HG03565 (cell line): Measurements from ENCODE around the gene ZDHHC11B.
"Not testable (repeated sequence)": the region's sequence is repeated elsewhere in the genome, so short reads cannot be mapped to it uniquely, and the experiment has no call there.

Source experiments
- ATAC-seq: cut with Tn5 transposase; IDR thresholded peaks from one replicate; pipeline ENCODE4 v1.9.1; 2021; ENCODE audit warnings: mild to moderate bottlenecking, moderate library complexity; ENCODE audit not compliant: unreplicated experiment

The ZDHHC11B gene

GRCh38 chr5:691049-691448 is 93.5 kb downstream of the ZDHHC11B start:
- ATAC-seq, result not testable (repeated sequence)

- not testable (repeated sequence) for ATAC-seq
Measured at GRCh38 chr5:690293-690692, 94.2 kb downstream of the ZDHHC11B start.

- ATAC-seq, result not testable (repeated sequence)
Measured at GRCh38 chr5:688348-689010, 96.0 kb downstream of the ZDHHC11B start.

- not testable (repeated sequence) for ATAC-seq
Measured at GRCh38 chr5:686936-687335, 97.6 kb downstream of the ZDHHC11B start.

- not testable (repeated sequence) for ATAC-seq
Measured at GRCh38 chr5:686172-686523, 98.4 kb downstream of the ZDHHC11B start.

GRCh38 chr5:685262-686171 is 99.0 kb downstream of the ZDHHC11B start:
- no peak for ATAC-seq

GRCh38 chr5:684751-685216 is 99.7 kb downstream of the ZDHHC11B start:
- ATAC-seq, result no peak

- ATAC-seq, result no peak
Measured at GRCh38 chr5:683551-684481, 100.7 kb downstream of the ZDHHC11B start.

- ATAC-seq, result not testable (repeated sequence)
Measured at GRCh38 chr5:682651-683358, 101.7 kb downstream of the ZDHHC11B start.

- not testable (repeated sequence) for ATAC-seq
Measured at GRCh38 chr5:682216-682615, 102.3 kb downstream of the ZDHHC11B start.

- not testable (repeated sequence) for ATAC-seq
Measured at GRCh38 chr5:681317-682191, 103.0 kb downstream of the ZDHHC11B start.

GRCh38 chr5:680836-681235 is 103.7 kb downstream of the ZDHHC11B start:
- ATAC-seq, result not testable (repeated sequence)

GRCh38 chr5:680118-680795 is 104.3 kb downstream of the ZDHHC11B start:
- not testable (repeated sequence) for ATAC-seq

GRCh38 chr5:679166-679895 is 105.2 kb downstream of the ZDHHC11B start:
- ATAC-seq, result not testable (repeated sequence)

GRCh38 chr5:678521-678920 is 106.0 kb downstream of the ZDHHC11B start:
- ATAC-seq, result not testable (repeated sequence)

- no peak for ATAC-seq
Measured at GRCh38 chr5:677131-678101, 107.1 kb downstream of the ZDHHC11B start.

- no peak for ATAC-seq
Measured at GRCh38 chr5:676699-677076, 107.8 kb downstream of the ZDHHC11B start.
